ENCODE results near the gene ERBB2.
A peak's percentile ranks its signal among the peaks of the same experiment; 100 is the strongest.
"Not testable (repeated sequence)": the region's sequence is repeated elsewhere in the genome, so short reads cannot be mapped to it uniquely, and the experiment has no call there.

Gene ERBB2

GRCh38 chr17:39730095-39730921 is 30.4 kb downstream of the ERBB2 start, which contains the start of gene MIEN1:
Gene MIEN1 (minus strand): TSS chr17:39730532. CDS start chr17:39730495, 37 bp downstream.
- peak; percentile 76 for DNase-seq

GRCh38 chr17:39732586-39732985 is 32.7 kb downstream of the ERBB2 start:
- no peak for DNase-seq

- DNase-seq: no peak
Observed at GRCh38 chr17:39735882-39736281, 36.0 kb downstream of the ERBB2 start.

DNA sequence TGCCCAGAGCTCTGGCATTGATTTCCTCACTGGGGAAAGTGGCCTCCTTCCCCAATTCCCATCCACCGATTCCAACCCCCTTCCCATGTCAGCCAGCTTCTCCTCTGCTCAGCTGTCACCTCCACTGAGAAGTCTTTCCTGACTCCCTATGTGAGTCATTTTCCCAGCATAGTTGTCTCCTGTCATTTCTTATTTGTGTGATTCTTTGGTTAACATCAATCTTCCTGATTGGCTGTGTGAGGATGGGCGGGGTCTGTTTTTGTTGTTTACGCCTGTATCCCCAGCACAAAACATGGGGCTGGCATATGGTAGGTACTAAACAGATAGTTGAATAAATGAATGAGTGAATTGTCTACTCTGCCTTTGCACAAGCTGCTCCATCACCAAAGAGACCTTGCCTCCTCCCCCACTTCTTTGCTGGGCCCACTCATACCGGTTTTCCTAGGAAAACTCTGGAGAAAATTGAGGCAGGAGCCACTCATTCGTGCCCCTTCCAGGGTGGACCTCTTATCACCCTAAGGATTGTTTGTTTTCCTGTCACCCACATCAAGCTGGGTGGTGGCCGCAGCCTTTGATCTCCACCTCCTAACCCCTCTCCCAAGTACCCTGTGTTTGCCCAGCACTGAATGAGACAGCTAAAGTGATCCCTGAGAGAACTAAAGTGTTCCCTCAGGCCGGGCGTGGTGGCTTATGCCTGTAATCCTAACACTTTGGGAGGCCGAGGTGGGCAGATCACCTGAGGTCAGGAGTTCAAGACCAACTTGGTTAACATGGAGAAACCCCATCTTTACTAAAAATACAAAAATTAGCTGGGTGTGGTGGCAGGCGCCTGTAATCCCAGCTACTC is 36.7 kb downstream of the ERBB2 start:
- no peak for DNase-seq

GRCh38 chr17:39737206-39737759 is 37.4 kb downstream of the ERBB2 start:
- DNase-seq: no peak

- no peak for DNase-seq
Observed at GRCh38 chr17:39737760-39738567, 38.1 kb downstream of the ERBB2 start, which contains the start of gene GRB7. Gene GRB7 (plus strand): TSS chr17:39737938. CDS start chr17:39742302, 4,364 bp downstream.

DNA sequence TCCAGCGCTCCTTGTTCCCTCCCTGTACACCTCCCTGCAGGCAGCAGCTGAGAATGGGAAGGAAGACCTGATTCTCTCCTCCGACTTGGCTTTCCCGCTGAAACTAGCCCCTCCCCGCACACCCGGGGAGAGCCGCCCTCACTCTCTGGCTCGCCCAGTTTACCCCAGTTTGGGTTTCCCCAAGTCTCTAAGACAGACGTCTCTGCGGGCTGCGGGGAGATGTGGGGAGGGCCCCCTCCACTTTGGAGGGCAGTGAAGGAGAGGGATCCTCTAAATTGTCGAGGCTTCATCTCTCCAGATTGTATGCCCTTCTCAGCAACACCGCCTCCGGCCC is 38.7 kb downstream of the ERBB2 start:
- DNase-seq: no peak

DNA sequence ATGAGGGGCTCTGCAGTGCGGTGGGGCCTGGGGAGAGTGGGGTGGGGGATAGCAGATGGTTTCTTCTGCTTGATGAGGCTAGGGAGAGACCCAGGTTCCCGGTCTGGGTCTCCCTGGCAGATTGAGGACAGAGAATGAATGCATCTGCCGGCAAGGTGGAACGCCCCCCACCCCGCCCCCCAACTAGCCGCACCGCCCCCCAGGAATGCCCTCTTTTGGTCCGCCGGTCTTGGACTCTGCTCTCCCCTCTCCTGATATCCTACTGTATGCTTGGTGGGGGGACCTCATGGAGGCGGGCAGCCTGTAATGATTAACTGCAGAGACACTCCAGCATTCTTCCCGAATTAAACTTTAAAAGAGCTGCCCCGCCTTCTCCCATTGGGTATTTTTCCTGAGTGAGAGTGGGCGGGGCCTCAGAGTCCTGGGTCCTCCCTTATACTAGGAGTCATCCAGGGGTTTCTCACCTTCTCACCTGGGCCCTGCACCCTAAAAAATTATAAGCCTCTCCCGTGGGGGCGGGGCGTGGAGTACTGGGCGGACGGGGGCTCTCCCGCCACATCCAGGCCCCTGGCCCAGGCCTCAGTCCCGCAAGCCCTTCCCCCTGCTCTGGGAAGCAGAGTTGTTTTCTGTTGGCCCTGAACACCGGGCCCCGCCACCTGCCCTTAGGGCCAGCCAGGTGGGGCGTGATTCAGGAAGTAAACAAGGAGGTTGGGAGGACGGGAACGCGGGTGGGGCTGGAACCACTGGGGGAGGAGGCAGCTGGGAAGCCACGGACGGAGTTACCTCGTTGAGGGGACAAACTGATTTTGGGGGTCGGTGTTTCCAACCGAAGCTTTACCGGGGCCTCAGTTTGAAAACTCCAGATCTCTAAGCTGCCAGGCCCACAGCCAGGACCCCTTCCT is 39.4 kb downstream of the ERBB2 start:
- DNase-seq: peak; percentile 39

GRCh38 chr17:39739885-39740356 is 40.1 kb downstream of the ERBB2 start:
- DNase-seq: peak; percentile 35

- DNase-seq: peak; percentile 57
Observed at GRCh38 chr17:39740357-39741111, 40.7 kb downstream of the ERBB2 start.

DNA sequence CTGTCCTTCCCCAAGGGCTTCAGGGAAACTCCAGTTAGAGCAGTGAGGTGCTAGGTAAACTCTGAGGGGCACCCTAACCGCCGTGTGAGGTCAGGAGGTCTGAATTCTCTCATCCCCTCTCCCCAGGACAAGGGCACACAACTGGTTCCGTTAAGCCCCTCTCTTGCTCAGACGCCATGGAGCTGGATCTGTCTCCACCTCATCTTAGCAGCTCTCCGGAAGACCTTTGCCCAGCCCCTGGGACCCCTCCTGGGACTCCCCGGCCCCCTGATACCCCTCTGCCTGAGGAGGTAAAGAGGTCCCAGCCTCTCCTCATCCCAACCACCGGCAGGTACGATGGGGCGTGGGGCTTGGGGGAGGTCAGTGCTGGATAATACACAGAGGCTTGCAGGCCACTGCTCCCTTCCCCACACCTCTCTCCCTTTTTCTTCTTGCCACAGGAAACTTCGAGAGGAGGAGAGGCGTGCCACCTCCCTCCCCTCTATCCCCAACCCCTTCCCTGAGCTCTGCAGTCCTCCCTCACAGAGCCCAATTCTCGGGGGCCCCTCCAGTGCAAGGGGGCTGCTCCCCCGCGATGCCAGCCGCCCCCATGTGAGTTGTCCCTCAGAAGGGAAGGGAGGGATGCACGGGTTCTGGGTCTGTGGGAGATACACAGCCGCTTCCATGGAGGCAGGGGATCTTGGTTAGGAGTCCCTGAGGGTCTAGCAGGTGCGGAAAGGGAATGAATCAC is 42.4 kb downstream of the ERBB2 start:
- DNase-seq: no peak

GRCh38 chr17:39742856-39743436 is 43.1 kb downstream of the ERBB2 start:
- no peak for DNase-seq

- no peak for DNase-seq
Observed at GRCh38 chr17:39744075-39744835, 44.4 kb downstream of the ERBB2 start.

- no peak for DNase-seq
Observed at GRCh38 chr17:39744836-39745215, 45.0 kb downstream of the ERBB2 start.

DNA sequence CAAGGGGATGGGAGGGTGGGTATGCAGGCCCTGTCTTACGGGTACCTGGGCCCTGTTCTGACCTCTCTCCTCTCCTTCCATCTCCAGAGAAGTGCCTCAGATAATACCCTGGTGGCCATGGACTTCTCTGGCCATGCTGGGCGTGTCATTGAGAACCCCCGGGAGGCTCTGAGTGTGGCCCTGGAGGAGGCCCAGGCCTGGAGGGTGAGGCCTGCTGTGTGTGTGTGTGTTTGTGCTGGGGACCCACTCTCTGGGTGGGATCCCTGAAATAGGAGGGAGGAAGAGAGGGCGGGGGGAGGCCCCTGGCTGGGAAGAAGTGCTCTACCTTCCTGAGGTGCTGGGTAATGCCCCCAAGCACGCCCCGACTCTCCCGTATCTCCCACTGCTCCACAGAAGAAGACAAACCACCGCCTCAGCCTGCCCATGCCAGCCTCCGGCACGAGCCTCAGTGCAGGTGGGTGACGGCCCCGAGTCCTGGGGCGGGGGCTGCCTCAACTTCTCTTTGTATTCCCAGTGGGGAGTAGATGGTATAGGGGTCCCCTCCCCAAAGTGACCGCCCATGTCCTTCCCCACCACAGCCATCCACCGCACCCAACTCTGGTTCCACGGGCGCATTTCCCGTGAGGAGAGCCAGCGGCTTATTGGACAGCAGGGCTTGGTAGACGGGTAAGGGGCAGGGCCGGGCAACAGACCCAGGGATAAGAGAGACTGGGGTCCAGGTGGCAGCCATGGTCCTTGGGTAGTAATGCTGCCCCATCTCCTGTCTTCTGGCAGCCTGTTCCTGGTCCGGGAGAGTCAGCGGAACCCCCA is 45.7 kb downstream of the ERBB2 start:
- no peak for DNase-seq

DNA sequence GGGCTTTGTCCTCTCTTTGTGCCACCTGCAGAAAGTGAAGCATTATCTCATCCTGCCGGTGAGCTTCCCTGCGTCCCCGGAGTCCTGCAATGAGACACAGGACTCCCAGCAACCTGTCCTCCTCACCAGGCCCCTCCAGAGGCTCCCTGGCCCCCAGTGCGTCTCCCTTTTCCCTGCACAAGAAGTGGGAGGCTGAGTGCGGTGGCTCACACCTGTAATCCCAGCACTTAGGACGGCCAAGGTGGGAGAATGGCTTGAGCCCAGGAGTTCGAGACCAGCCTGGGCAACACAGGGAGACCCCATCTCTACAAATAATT is 46.2 kb downstream of the ERBB2 start:
- DNase-seq: no peak

DNA sequence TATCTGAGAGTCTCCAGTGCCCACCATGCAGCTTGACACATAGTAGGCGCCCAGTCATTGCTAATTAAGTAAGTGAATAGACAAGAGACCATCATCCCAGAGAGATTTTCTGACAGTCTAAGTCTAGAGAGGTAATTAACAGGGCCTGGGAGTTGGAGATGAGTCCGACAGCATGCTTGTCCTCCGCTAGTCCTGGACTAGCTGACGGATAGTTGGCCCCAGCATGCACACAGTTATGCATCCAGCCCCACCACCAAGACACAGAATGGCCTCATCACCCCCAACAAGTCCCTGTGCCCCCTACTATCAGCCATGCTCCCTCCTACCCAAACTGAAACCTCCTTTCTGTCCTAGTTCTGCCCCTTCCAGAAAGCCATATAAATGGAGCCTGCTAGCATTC is 47.9 kb downstream of the ERBB2 start:
- no peak for DNase-seq

DNA sequence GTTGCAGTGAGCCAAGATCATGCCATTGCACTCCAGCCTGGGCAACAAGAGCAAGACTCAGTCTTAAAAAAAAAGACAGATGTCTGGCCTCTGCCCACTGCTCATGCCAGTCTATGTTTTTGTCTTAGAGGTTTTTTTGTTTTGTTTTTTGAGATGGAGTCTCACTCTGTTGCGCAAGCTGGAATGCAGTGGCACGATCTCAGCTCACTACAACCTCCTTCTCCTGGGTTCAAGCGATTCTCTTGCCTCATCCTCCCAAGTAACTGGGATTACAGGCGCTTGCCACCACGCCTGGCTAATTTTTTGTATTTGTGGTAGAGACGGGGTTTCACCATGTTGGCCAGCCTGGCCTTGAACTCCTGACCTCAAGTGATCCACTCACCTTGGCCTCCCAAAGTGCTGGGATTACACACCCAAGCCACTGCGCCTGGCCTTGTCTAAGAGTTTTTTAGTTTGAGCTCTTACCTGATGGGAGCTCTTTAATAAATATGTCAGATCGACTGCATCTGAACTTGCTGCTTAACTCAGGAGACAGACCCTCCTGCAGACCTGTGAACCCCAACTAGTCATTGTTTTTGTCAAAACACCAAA is 48.7 kb downstream of the ERBB2 start:
- not testable (repeated sequence) for DNase-seq

Measured in fibroblast of upper back skin (primary cell).